GM18507 (cell line): ENCODE results near the gene PDHX.
A peak's percentile ranks its signal among the peaks of the same experiment; 100 is the strongest.

ENCODE experiments used
- DNase-seq: peaks from one replicate; pipeline ENCODE4 v3.0.0; 2011; ENCODE audit warnings: low read depth; ENCODE audit not compliant: insufficient read length; ENCODE audit errors: extremely low spot score
- FAIRE-seq: peaks from 2 replicates; lab custom pipeline; 2011; peaks lifted over from hg19 to GRCh38; lab: Jason Lieb, UNC

The PDHX gene

DNA sequence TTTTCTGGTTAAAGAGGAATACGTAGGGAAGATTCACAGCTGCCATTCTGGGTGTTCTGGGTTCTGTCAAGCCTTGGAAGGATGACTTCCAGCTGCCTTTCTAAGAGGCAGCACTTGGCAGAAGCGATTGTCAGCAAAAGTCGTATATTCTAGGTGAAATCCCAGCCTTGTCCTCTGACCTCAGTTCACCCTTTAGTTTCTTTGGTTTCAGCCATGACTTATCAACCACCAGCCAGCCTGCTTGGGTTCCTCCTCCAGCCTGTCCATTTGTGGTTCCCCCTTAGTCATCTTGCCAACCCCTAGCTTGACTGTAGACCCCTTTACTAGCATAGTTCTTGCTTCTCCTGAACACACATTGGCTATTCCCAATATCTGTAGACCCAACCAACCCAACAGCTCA lies 120.2 kb downstream of the PDHX start:
- FAIRE-seq = peak; percentile 31
- DNase-seq = no peak

DNA sequence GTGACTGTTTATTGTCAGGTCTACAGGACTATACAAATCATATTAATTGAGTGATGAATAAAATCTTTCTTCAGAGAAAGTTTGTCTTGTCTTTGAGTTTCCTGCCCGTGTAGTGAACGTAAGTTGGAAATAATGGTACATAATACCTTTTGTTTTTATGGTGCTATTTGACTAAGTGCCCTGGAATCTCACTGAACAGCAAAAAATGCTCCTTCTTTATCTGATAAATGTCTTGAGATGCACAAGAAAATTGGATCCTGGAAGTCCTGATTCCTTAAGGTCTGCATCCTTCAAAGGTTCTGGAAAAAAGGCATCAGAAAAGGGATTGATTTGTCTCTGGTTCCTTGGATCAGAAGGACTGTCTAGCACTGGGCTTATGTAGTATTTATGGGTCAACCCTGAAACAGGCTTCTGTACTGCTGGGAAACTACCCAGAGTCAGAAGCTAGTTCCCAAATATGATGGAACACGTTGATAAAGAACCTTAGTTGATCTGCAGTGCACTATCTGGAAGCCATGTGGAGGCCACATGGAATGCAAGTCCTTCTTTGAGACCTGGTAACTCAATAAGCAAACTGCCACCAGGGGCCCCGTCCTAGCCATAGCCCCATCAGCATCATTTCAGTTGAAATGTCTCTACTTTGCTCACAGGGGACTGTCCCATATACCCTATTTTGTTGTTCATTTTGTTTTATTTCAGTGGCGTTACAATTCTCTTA lies 122.0 kb downstream of the PDHX start:
- DNase-seq (no peak), FAIRE-seq (no peak)

GRCh38 chr11:35039076-35039475 lies 122.7 kb downstream of the PDHX start:
- DNase-seq = no peak
- FAIRE-seq = no peak

DNA sequence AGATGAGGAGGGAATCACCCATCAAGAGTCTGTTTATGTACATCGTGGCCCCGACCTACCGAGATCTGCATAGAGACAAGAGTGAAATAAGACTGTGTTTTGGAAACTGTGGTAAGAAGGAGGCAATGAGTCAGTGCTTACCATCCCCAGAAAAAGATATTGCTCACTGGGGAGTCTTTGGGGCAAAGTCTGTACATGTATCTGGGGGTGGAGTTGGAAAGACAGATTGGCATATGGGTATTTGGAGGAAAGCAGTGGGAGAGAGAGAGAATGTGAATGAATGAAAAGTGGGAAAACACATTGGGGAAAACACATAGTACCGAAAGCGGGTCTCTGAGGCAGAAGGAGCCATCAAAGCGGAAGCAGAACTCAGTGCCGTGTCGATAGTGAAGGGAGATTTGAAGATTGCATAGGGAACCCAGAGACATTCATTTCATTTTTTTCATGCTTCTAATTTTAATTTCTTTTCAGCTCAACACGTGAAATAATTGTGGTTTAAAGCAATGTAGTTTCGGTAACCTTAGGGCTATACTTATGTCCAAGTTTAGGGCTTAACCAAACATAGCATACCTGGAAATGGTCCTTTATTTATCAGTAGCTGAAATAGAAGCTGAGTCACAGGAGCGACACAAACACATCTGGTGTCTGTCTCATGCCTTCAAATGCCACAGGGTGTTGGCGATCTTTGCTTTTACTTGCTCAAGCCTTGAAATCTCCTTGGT lies 124.0 kb downstream of the PDHX start:
- FAIRE-seq (peak; percentile 85), DNase-seq (no peak)

DNA sequence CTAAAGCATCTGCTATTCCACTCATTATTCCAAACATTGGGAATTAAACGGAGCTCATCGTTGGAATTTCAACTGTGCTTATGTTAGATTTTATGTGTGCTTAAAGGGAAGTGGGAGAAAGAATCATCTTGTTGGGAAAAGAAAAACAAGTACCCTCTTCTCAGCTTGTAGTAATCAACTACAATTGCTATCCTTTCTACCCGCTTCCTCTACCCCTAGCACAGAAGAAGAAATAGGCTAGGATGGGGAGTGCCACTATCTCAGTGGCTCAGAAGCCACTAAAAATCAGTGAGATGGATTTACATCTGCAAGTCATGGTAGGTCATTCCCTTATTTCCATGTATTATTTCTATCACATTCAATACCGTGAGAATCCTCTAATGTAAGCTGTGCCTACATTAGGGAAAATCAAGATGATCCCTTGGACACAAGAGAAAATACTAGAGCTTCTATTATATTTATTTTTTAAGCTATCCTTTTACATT lies 124.7 kb downstream of the PDHX start:
- no peak for DNase-seq
- no peak for FAIRE-seq

DNA sequence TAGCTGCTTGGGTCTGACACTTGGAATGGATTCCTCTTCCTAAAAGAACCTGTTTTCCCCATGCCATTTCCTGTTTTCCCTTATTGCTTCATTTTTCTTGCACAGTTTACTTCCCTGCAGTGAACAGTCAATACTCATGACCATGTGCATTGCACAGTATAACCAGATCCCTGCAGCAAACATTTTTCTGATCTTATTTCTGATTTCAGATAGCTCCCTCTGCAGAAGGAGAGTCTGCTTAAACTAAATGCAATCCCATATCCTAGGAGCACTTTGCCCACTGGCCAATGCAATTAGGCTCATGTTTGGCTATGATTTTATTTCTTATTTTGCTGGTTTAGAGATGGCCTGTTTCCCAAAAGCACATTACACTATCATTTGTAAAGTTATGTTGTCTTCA lies 125.8 kb downstream of the PDHX start:
- DNase-seq = no peak
- FAIRE-seq = no peak

- DNase-seq = no peak
- no peak for FAIRE-seq
Measured at GRCh38 chr11:35042913-35043312, 126.5 kb downstream of the PDHX start.

DNA sequence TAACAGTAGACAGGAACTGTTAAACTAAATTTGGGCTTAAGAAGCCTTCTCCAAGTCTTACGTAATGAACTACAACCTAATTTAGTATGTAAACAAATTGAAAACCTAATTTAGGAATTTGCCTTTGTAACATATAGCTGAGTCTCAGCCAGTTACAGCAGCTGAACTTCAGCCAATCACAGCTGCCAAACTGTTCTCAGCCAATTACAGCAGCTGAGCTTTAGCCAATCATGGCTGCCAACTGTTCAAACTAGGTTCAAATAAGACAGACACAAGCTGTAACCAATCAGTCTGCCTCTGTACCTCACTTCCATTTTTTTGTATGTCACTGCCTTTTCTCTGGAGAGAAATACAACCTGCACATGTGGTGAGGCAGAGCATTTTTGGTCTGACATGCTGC lies 127.5 kb downstream of the PDHX start:
- no peak for DNase-seq

DNA sequence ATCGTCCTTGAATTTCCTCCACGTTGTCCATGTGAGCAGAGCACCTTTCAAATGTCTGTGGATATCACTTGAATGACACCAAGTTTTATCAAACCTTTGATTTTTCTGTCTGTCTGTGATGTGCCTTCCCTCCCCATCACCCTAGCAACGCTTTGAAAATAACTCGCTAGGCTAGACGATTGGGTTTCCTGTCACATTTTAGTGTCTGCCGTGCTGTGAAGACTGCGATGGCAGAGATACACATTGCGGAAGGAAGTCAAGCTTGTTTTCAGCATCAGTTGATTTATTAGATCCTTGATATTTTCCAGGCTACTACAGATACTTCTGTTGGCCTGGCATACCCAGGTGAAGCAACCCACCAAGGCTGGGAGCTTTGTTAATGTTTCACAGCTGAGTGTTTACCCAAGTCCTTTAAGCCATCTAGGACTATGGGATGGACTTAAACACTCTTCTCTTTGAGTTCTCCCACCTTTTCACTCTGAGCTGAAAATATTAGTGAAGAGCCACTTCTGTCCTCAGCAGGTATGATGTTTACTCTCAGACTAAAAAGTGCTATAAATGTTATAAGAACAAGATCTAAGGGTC lies 128.9 kb downstream of the PDHX start:
- DNase-seq = no peak
- peak; percentile 51 for FAIRE-seq

More for the DNA sequence above, 127.5 kb downstream of the PDHX start:
- no peak for FAIRE-seq
